Stimulated activated CD8-positive, alpha-beta memory T cell treated with anti-CD3 and anti-CD28 coated beads, Interleukin-4, amount 100 ng/mL, for 1 hour (primary cell): ENCODE results near the gene OR2L2.
"Not testable (repeated sequence)": the region's sequence is repeated elsewhere in the genome, so short reads cannot be mapped to it uniquely, and the experiment has no call there.

ENCODE experiments used
- DNase-seq, 2 donors: peaks; one replicate each; pipeline ENCODE4 v3.0.0-alpha.2; 2020; ENCODE audit warnings: low read depth in 2 of 2, low spot score in 1 of 2

Gene OR2L2, protein sequence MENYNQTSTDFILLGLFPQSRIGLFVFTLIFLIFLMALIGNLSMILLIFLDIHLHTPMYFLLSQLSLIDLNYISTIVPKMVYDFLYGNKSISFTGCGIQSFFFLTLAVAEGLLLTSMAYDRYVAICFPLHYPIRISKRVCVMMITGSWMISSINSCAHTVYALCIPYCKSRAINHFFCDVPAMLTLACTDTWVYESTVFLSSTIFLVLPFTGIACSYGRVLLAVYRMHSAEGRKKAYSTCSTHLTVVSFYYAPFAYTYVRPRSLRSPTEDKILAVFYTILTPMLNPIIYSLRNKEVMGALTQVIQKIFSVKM

DNA sequence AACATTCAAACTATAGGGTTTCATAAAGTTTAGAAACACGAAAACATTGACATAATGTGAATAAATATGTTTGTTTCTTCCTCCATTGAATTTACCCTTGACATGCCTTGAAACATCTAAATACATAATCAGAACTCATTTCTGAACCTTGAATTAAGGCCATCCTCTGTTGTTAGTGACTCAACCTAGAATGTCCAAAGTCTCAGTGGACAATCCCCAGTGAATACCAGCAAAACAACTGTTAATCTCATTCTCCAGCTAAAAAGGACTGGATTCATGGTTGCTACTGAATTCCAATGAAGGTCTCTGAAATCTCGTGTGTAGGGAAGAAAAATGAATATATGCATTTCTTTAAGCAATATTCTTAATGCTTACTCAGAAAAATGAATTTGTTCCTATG lies at the start of gene OR2L2:
Gene OR2L2 (plus strand): TSS at position 301 of the 400 bp plus-strand sequence. CDS start 8,198 bp downstream, outside the sequence.
- DNase-seq = no peak

DNA sequence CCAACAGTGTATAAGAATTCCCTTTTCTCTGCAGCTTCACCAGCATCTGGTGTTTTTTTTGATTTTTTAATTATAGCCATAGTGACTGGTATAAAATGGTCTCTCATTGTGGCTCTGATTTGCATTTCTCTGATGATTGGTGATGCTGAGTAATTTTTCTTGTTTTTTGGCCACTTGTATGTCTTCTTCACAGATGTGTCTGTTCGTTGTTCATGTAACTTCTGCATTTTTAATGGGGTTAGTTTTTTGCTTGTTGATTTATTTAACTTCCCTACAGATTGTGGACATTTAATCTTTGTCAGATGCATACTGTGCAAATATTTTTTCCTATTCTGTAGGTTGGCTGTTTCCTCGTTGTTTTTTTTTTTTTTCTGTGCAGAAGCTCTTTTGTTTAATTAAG lies 36.9 kb upstream of the OR2L2 start:
- DNase-seq = no peak

DNA sequence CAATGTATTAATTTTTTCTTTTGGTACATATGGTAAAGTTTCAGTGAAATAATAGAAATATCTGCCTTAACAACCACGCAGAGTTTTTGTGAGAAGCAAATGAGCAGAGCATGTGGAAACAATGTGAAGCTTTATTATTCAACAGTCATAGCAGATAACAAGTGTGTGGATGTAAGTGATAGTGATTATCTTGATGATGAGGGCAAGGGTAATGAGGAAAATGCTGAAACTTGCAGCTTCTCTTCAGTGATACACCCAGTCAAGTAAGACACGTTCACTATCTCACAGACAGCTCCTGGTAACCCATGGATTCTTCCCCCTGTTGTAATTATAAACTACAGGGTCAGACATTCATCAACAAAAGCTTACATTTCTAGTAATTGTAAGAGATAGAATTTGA lies 31.1 kb upstream of the OR2L2 start:
- DNase-seq = no peak

DNA sequence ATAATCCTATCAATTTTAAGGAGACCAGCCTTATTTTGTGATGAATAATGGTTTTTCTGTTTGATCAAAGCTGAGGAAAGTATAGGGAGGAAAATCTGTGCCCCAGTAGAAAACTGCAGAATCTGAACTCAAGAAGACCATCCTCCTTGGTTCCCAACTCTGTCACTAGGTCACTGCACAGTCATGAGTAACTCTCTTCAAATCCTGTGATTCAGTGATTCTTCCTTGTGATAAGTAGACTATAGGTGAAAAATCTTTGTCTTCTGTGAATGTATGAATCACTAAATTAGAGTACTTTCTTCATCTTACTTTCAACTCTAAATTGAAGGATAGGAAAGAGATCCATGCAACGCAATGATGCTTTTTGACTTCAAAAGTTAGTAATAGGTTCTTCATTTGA lies 29.7 kb upstream of the OR2L2 start:
- no peak for DNase-seq

DNA sequence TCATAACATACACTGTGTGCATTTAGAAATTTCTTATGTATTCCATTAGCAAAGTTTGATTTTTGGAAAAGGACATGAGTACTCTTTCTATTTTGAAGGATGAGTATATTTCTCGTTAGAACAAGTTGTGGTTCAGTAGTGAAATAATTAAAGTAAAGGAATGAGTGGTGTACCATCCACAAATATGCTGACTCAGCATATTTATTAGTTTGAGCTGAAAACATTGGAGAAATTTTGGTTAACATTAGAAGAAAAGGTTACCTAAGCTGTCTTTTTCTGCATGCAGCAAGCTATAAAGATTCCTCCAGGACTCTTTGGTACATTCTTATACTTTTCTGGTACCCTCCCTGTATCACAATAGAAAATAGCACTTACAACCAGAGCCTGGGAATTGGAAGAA lies 22.1 kb upstream of the OR2L2 start:
- no peak for DNase-seq

DNA sequence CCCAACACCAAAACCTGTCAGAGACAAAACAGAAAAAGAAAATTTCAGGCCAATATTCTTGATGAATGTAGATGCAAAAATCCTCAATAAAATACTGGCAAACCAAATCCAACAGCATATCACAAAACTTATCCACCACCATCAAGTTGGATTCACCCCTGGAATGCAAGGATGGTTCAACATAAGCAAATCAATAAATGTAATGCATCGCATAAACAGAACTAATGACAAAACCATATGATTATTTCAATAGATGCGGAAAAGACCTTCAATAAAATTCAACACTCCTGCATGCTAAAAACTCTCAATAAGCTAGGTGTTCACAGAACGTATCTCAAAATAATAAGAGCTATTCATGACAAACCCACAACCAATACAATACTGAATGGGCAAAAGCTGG lies 20.2 kb upstream of the OR2L2 start:
- no peak for DNase-seq

DNA sequence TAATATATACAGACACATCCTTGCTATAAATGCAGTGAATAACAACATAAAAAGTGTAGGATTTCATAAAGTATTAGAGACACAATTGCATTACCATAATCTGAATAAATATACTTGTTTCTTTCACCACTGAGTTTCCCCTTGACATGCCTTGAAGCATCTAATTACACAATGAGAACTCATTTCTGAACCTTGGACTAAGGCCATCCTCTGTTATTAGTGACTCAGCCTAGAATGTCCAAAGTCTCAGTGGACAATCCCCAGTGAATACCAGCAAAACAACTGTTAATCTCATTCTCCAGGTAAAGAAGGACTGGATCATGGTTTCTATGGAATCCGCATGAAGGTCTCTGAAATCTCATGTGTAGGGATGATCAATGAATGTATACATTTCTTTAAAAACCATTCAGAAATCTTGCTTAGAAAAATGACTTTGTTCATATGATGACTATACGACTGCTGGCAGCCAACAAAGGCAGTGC lies 16.6 kb upstream of the OR2L2 start, which contains the start of gene OR2L5:
Gene OR2L5 (plus strand): TSS at position 432 of the 482 bp plus-strand sequence. CDS start 8,288 bp downstream, outside the sequence.
- DNase-seq = no peak

DNA sequence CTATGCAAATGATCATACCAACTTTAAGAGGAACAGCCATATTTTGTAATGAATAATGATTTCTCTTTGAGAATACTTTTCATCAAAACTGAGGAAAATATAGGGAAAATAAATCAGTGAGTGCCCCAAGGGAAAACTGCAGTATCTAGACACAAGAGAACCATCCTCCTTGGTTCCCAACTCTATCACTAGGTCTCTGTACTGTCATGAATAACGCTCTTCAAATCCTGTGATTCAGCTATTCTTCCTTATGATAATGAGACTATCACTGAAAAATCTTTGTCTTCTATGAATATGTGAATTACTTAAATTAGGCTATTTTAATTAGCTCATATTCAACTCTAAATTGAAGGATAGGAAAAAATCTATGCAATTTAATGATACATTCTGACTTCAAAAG lies 14.1 kb upstream of the OR2L2 start:
- no peak for DNase-seq

DNA sequence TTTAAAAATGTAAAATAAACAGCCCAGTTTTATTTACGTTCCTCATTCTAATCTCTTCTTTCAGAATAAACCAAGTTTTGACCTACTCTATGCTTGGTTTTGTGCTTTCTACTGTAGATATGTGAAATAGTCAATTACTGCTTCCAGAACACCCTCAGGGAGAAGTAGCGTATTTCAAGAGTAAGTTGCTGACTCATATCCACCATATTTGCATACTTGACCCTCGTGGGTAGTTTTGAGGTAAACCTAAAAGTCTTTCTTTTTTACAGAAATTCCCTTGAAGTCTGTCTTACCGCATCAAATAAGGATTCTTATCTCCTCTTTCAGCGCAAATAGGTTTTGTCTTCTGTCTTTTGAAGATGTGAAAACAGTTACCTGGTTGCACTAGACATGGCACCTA lies 15.3 kb downstream of the OR2L2 start:
- no peak for DNase-seq

DNA sequence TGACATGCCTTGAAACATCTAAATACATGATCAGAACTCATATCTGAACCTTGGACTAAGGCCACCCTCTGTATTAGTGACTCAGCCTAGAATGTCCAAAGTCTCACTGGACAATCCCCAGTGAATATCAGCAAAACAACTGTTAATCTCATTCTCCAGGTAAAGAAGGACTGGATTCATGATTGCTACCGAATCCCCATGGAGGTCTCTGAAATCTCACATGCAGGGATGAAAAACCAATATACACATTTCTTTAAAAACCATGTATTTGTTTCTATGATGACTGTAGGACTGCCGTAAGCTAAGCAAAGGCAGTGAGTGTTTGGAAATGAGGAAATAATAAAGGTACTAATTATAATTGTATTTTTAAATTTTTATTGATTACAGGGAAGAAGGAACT lies 16.7 kb downstream of the OR2L2 start, which contains the start of gene OR2L3:
Gene OR2L3 (plus strand): TSS at position 301 of the 400 bp plus-strand sequence. CDS start 13,846 bp downstream, outside the sequence.
- no peak for DNase-seq

DNA sequence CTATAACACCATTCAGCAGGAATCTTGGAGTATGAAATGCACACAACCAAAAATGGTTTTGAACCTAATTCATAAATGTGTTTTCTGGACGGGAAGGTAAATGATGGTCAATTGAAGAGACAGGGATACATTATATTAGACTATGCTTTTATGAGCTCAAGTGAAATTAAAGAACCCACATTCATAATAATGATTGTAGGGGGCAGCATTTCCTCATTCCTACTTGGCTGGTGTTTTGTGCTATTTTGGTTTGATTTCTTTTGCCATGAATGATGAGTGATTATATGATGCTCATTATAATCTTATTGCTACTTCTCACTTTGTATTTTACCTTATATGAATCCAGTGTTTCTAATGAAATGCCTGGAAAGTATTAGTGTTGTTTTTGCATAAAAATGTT lies 17.1 kb downstream of the OR2L2 start:
- DNase-seq = no peak

DNA sequence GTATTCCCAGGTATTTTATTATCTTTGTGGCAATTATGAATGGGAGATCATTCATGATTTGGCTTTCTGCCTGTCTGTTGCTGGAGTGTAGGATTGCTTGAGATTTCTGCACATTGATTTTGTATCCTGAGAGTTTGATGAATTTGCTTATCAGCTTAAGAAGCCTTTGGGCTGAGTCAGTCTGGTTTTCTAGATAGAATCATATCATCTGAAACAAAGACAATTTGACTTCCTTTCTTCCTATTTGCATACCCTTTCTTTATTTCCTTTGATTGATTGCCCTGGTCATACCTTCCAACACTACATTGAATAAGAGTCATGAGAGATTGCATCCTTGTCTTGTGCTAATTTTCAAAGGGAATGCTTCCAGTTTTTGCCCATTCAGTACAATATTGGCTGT lies 24.8 kb downstream of the OR2L2 start:
- no peak for DNase-seq

DNA sequence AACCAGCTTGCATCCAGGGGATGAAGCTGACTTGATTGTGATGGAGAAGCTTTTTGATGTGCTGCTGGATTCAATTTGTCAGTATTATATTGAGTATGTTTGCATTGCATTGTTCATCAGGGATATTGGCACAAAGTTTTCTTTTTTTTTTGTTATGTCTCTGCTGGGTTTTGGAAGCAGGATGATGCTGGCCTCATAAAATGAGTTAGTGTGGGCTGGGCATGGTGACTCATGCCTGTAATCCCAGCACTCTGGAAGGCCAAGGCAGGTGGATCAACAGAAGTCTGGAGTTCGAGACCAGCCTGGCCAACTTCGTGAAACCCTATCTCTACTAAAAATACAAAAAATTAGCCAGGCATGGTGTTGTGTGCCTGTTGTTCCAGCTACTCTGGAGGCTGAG lies 25.4 kb downstream of the OR2L2 start:
- no peak for DNase-seq

DNA sequence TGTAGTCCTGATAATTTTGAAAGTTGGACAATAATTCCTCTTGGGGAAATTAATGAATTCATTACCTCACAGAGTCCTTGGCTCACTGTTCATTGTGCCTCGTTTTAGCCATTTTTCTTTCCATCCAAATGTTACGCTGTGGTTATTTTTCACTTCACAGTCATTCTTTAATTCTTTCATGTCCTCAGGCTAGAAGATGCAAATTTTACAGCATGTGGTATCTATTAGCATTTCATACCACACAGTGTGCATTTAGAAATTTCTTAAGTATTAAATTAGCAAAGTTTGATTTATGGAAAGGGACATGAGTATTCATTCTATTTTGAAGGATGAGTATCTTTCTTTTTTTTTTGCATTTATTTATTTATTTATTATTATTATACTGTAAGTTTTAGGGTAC lies 35.2 kb downstream of the OR2L2 start:
- DNase-seq = no peak

DNA sequence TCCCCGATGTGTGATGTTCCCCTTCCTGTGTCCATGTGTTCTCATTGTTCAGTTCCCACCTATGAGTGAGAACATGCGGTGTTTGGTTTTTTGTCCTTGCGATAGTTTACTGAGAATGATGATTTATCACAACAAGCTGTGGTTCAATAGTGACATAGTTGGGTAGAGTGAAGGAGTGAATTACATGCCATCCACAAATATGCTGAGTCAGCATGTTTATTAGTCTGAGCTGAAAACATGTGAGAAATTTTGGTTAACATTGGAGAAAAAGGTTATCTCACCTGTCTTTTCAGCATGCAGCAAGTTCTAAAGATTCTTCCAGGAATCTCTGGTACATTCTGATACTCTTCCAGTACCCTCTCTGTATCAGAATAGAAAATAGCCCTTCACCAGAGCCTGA lies 35.7 kb downstream of the OR2L2 start:
- no peak for DNase-seq

DNA sequence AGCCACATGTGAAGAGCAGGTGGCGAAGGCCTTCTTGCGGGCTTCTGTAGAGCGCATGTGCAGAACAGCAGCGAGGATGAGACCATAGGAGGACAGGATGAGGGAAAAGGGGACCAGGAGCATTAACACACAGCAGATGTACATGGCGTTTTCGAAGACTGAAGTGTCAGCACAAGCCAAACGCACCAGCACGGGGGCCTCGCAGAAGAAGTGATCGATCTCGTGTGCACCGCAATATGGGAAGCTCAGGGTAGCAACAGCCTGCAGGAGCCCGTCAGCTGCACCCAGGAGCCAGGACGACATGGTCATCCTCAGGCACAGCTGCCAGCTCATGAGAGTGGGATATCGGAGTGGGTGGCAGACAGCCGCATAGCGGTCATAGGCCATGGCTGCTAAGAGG lies 54.0 kb downstream of the OR2L2 start:
- not testable (repeated sequence) for DNase-seq
